ENCODE measurements around the gene PTPRE.

PTPRE gene

DNA sequence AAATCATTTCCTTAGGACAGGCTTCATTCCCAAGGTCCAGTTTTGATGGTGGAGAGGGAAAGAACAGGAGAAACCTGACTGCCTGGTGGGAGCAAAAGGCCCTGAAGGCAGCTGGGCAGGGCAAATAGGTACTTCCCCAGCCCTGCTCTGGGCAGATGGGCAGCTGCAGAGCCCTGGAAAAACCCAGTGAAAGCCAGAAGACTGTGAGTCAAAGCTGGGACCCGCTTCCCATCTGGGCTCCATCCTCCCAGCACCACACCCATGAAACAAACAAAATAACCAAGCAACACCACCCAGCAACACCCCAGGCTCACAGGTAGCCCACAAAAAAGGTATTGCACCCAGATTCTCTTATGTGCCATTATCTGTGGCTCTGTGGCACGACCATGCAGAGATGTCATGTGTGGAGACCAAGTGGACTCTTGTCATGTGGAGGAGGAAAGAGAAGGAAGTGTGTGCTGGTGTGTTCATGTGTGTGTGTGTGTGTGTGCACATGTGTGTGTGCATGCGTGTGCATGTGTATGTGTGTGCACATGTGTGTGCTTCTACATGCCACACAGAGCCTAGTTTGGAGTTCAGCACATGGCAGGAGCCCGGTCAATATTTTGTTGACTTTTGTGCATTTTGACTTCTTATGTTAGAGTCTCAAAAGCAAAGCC lies 24.0 kb upstream of the PTPRE start:
- no peak for DNase-seq (ENCODE audit: low read depth)
- TF ChIP-seq, protein P1, sequence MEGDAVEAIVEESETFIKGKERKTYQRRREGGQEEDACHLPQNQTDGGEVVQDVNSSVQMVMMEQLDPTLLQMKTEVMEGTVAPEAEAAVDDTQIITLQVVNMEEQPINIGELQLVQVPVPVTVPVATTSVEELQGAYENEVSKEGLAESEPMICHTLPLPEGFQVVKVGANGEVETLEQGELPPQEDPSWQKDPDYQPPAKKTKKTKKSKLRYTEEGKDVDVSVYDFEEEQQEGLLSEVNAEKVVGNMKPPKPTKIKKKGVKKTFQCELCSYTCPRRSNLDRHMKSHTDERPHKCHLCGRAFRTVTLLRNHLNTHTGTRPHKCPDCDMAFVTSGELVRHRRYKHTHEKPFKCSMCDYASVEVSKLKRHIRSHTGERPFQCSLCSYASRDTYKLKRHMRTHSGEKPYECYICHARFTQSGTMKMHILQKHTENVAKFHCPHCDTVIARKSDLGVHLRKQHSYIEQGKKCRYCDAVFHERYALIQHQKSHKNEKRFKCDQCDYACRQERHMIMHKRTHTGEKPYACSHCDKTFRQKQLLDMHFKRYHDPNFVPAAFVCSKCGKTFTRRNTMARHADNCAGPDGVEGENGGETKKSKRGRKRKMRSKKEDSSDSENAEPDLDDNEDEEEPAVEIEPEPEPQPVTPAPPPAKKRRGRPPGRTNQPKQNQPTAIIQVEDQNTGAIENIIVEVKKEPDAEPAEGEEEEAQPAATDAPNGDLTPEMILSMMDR (conservative IDR thresholded peaks at IDR 0.05; ENCODE audit: low read depth, low read length), result no peak
- H3K4me3 ChIP-seq (ENCODE audit: low read length), result no peak overlapping the region

DNA sequence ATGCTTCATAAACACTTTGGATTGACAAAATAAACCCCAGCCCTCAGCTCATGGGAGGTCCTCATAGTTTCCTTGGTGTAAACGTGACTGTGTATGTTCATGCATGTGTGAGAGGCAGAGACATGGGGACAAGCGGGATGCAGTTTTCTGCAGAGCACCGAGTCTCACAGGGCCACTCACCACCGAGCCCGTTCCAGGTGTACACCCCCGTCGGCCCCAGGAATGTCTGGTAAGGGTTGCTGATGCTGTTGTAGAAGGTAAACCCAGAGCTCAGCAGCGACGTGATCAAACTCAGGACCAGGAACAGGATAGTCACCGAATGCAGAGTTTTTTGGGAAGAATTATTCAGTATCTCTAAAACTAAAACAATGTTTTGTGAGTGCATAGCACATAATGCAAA lies 23.4 kb upstream of the PTPRE start:
- TF ChIP-seq, protein P1 (conservative IDR thresholded peaks at IDR 0.05; ENCODE audit: low read depth, low read length), result no peak
- H3K4me3 ChIP-seq (ENCODE audit: low read length), result no peak overlapping the region
- no peak for DNase-seq (ENCODE audit: low read depth)

DNA sequence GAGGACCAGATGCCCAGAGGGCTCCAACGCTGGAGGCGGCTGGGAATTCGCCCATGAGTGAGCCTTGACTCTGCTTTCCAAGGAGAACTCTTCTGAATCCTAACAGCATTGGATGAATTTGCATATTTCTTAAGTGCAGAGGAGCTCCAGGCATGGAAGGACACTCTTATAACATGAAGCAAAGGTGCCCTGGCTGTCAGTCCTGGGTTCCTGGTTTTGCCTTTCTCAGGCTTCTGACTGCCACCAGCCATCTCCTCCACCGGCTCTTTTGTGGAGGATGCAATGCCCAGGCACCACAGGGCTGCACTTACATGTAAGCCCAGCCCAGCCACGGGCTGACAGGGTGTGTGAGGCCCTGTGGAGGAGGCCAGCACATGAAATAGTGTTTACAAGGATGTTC lies 22.4 kb upstream of the PTPRE start:
- H3K4me3 ChIP-seq (ENCODE audit: low read length), result no peak overlapping the region
- TF ChIP-seq, protein P1 (conservative IDR thresholded peaks at IDR 0.05; ENCODE audit: low read depth, low read length), result no peak
- DNase-seq (ENCODE audit: low read depth), result no peak

DNA sequence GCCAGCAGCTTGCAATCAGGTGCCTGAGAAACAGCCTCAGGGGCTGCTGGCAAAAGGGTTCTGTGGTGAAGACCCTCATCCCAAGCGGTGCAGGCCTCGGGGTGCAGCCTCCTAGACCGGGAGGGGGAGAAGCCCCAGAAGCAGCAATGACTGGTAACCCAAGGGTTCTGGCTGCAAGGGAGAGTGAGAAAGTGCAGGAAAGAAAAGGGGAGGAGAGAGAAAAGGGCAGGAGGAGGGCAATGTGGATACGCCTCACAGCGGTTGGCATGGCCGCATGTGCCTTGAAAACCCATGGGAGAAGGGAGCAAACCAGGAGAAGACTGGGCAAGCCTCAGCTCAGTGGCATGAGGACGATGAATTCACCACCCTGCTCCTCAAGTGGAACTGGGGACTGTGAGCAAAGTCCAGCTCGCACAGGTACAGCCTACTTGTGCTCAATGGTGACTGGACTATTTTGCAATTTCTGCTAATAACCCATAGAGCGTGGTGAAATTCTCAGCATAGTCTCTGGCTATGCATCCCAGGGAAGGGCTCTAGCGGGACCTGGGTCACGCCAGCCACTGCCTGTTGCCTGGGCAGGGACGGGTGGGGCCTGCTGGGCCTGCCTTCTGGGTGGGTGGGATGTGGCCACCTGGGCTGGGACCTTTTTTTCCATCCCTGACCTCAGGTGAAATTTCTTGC lies 20.4 kb upstream of the PTPRE start:
- TF ChIP-seq, protein P1 (conservative IDR thresholded peaks at IDR 0.05; ENCODE audit: low read depth, low read length), result no peak
- H3K4me3 ChIP-seq (ENCODE audit: low read length), result no peak overlapping the region
- DNase-seq (ENCODE audit: low read depth), result no peak

DNA sequence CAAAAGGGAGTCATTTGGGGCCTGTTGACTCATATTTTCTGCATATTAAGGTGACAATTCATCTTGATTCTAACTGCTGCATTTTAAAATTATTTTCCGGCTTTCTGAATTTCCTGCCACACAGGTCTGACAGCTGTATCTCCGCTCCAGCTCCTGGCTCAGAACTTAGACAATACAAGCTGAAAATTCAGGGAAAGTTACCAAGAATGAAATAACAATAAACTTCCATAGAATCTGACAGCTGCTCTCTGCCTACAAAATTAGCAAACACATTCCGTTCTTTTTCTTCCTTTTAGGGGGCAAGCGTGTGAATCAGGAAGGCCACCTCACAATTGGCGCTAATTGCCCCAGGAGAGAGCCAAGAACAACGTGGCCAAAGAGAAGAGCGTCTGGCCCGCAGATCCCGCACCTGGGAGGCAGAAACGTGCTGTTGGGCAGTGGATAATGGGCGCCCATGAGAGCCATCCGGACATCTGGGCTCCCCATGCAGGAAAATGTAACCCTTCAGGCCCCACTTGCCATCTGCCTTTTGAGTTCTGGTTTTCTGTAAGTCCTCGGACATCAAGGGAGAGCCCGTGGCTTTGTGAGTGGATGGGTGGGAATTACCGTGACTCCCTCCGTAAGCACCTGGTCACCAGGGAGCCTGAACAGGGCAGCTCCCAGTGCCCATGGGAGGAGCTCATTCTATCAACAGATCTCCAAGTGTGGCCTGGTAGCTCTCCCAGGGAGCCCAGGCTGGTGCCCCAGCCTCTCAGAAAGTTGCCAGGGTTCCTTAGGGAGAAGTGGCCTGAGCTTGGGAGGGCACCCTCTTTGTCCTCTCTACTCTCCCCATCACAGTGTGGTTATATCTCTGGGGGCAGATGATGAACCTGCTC lies 19.1 kb upstream of the PTPRE start:
- no peak overlapping the region for H3K4me3 ChIP-seq (ENCODE audit: low read length)
- TF ChIP-seq, protein P1 (conservative IDR thresholded peaks at IDR 0.05; ENCODE audit: low read depth, low read length), result no peak
- DNase-seq (ENCODE audit: low read depth), result no peak

DNA sequence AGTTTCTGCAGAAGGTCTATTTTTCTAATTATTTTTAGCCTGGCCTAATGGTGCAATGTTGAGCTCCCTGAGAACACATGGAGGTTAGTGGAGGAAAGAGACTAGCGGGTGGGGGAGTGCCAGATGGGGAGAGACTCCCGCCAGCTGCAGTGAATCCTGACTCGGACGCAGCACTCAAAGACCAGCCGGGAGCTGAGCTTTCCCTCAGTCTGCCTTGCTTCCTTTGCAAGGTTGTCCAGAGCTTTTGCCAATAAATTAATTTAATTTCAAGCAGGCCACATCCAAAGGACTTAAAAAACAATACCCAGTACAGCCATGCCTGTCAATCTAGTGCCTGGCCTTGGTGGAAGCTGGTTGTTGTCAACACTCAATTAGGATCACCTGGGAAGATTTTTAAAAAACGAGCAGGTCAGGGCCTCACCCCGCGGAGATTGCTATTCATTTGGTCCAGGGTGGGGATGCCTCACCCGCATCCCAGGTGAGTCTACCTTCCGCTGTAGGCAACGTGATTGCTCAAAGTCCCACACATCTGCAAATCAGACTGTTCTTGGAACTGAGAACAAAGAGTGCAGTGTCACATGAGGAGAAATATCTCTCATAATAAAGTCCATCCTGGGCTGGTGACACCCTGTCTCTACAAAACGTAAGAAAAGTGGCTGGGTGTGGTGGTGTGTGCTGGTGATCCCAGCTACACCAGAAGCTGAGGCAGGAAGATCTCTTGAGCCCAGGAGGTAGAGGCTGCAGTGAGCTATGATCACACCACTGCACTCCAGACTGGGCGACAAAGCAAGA lies 18.2 kb upstream of the PTPRE start:
- H3K4me3 ChIP-seq (ENCODE audit: low read length), result no peak overlapping the region
- TF ChIP-seq, protein P1 (conservative IDR thresholded peaks at IDR 0.05; ENCODE audit: low read depth, low read length), result no peak
- DNase-seq (ENCODE audit: low read depth), result no peak

All from retinal pigment epithelial cell (primary cell).